ENCODE data around the gene MGST3.
"Not testable (repeated sequence)": the region's sequence is repeated elsewhere in the genome, so short reads cannot be mapped to it uniquely, and the experiment has no call there.

Gene MGST3

GRCh38 chr1:165647517-165647916 is 16.5 kb downstream of the MGST3 start:
- no peak overlapping the region for H3K4me3 ChIP-seq (ENCODE audit: low read length)
- no peak for DNase-seq (ENCODE audit: low read depth, low spot score)

GRCh38 chr1:165647970-165648369 is 16.9 kb downstream of the MGST3 start:
- no peak overlapping the region for H3K4me3 ChIP-seq (ENCODE audit: low read length)
- no peak for DNase-seq (ENCODE audit: low read depth, low spot score)

GRCh38 chr1:165648919-165649572 is 18.0 kb downstream of the MGST3 start:
- no peak overlapping the region for H3K4me3 ChIP-seq (ENCODE audit: low read length)
- no peak for DNase-seq (ENCODE audit: low read depth, low spot score)

- no peak for DNase-seq (ENCODE audit: low read depth, low spot score)
These were observed 20.1 kb downstream of the MGST3 start for GRCh38 chr1:165650981-165651625.

GRCh38 chr1:165658766-165659580 is 27.9 kb downstream of the MGST3 start:
- not testable (repeated sequence) for DNase-seq (ENCODE audit: low read depth, low spot score); H3K4me3 ChIP-seq (ENCODE audit: low read length)

More at GRCh38 chr1:165650981-165651625, 20.1 kb downstream of the MGST3 start:
- H3K4me3 ChIP-seq (ENCODE audit: low read length), result no peak overlapping the region

- no peak overlapping the region for H3K4me3 ChIP-seq (ENCODE audit: low read length)
- no peak for DNase-seq (ENCODE audit: low read depth, low spot score)
These were observed 28.5 kb downstream of the MGST3 start for GRCh38 chr1:165659581-165659895.

GRCh38 chr1:165661703-165662102 is 30.7 kb downstream of the MGST3 start:
- no peak overlapping the region for H3K4me3 ChIP-seq (ENCODE audit: low read length)

GRCh38 chr1:165662186-165662585 is 31.2 kb downstream of the MGST3 start:
- H3K4me3 ChIP-seq (ENCODE audit: low read length), result no peak overlapping the region
- no peak for DNase-seq (ENCODE audit: low read depth, low spot score)

More at GRCh38 chr1:165661703-165662102, 30.7 kb downstream of the MGST3 start:
- no peak for DNase-seq (ENCODE audit: low read depth, low spot score)

- H3K4me3 ChIP-seq (ENCODE audit: low read length), result no peak overlapping the region
- no peak for DNase-seq (ENCODE audit: low read depth, low spot score)
These were observed 35.3 kb downstream of the MGST3 start for GRCh38 chr1:165666152-165666825.

- no peak overlapping the region for H3K4me3 ChIP-seq (ENCODE audit: low read length)
- DNase-seq (ENCODE audit: low read depth, low spot score), result no peak
These were observed 37.1 kb downstream of the MGST3 start for GRCh38 chr1:165668184-165668583.

GRCh38 chr1:165671526-165671925 is 40.5 kb downstream of the MGST3 start:
- no peak for DNase-seq (ENCODE audit: low read depth, low spot score)
- H3K4me3 ChIP-seq (ENCODE audit: low read length), result no peak overlapping the region

GRCh38 chr1:165674599-165674998 is 43.6 kb downstream of the MGST3 start:
- no peak overlapping the region for H3K4me3 ChIP-seq (ENCODE audit: low read length)
- DNase-seq (ENCODE audit: low read depth, low spot score), result no peak

GRCh38 chr1:165675794-165676193 is 44.8 kb downstream of the MGST3 start:
- no peak overlapping the region for H3K4me3 ChIP-seq (ENCODE audit: low read length)
- no peak for DNase-seq (ENCODE audit: low read depth, low spot score)

- DNase-seq (ENCODE audit: low read depth, low spot score), result peak; percentile 25
- no peak overlapping the region for H3K4me3 ChIP-seq (ENCODE audit: low read length)
These were observed 47.5 kb downstream of the MGST3 start for GRCh38 chr1:165678509-165678908.

- H3K4me3 ChIP-seq (ENCODE audit: low read length), result no peak overlapping the region
- DNase-seq (ENCODE audit: low read depth, low spot score), result no peak
These were observed 48.4 kb downstream of the MGST3 start for GRCh38 chr1:165679282-165680036.

GRCh38 chr1:165680303-165680702 is 49.3 kb downstream of the MGST3 start:
- DNase-seq (ENCODE audit: low read depth, low spot score), result no peak
- no peak overlapping the region for H3K4me3 ChIP-seq (ENCODE audit: low read length)

GRCh38 chr1:165680773-165681172 is 49.7 kb downstream of the MGST3 start:
- not testable (repeated sequence) for H3K4me3 ChIP-seq (ENCODE audit: low read length); DNase-seq (ENCODE audit: low read depth, low spot score)

GRCh38 chr1:165683848-165684485 is 52.9 kb downstream of the MGST3 start:
- H3K4me3 ChIP-seq (ENCODE audit: low read length), result no peak overlapping the region
- DNase-seq (ENCODE audit: low read depth, low spot score), result no peak

Data from Jurkat, Clone E6-1 (cell line).